GM12878 (cell line): Measurements from ENCODE around the gene ARMC10. TPM values are rescaled to one million over a fixed set of nuclear protein-coding genes. Genes with fewer than 3 reads are reported as not detected.

Source experiments
- ATF3 ChIP-seq: IDR thresholded peaks from 2 replicates; pipeline ENCODE4 v1.6.1; 2011; ENCODE audit warnings: low read depth, mild to moderate bottlenecking, low read length, moderate library complexity, borderline replicate concordance; ENCODE audit errors: extremely low read depth
- BACH1 ChIP-seq: fragments of 450-650 bp; IDR thresholded peaks from 2 replicates; pipeline ENCODE4 v1.6.1; 2017; ENCODE audit warnings: mild to moderate bottlenecking, borderline replicate concordance
- BHLHE40 ChIP-seq, 2 experiments: fragments of 450-650 bp in 1 of 2; IDR thresholded peaks; 2 replicates each; pipeline ENCODE4 v1.6.1; 2011 to 2017; ENCODE audit warnings: low read depth in 2 of 2, borderline replicate concordance in 1 of 2, improper control_type of control experiment in 1 of 2, low read length in 1 of 2, mild to moderate bottlenecking in 1 of 2
- CUX1 ChIP-seq: IDR thresholded peaks from 2 replicates; pipeline ENCODE4 v1.6.1; 2012; ENCODE audit warnings: improper control_type of control experiment, low read depth, low read length; ENCODE audit not compliant: insufficient replicate concordance
- E2F4 ChIP-seq: IDR thresholded peaks from 2 replicates; pipeline ENCODE4 v1.6.1; 2012; ENCODE audit warnings: low read depth, low read length, improper control_type of control experiment
- JUNB ChIP-seq: IDR thresholded peaks from 2 replicates; pipeline ENCODE4 v1.6.1; 2016; ENCODE audit warnings: antibody characterized with exemption, mild to moderate bottlenecking
- SMAD1 ChIP-seq: fragments of 450-650 bp; IDR thresholded peaks from 2 replicates; pipeline ENCODE4 v1.6.1; 2018; ENCODE audit warnings: mild to moderate bottlenecking, low read depth; ENCODE audit not compliant: partially characterized antibody
- ZNF384 ChIP-seq: IDR thresholded peaks from 2 replicates; pipeline ENCODE4 v1.6.1; 2012; ENCODE audit warnings: low read depth, mild to moderate bottlenecking, low read length, improper control_type of control experiment, borderline replicate concordance
- polyA plus RNA-seq, 11 experiments: library from polyadenylated mRNA; depleted of rRNA in 4 of 11; unstranded in 6 of 11; stranded (reverse) in 5 of 11; fragments of >200 nt; fragmentation: Nextera tagmentation in 4 of 11; fragmentation: Illumina TruSeq in 1 of 11; extraction: Ambion mirVana in 4 of 11; extraction: Trizol in 1 of 11; gene quantifications; 1 replicate in 1 of 11; 2 replicates in 10 of 11; pipeline versions ENCODE4 v1.2.1 to v1.2.3, GENCODE V29; 2011 to 2016; ENCODE audit warnings: inconsistent platforms in 2 of 11, missing spikeins in 2 of 11, low read depth in 1 of 11
- total RNA-seq, 4 experiments: library from RNA; depleted of rRNA in 3 of 4; stranded (reverse); fragments of >200 nt in 3 of 4; fragmentation: Illumina TruSeq in 1 of 4; extraction: Trizol in 1 of 4; gene quantifications; 2 replicates each; pipeline versions ENCODE4 v1.2.1 to v1.2.3, GENCODE V29; 2013 to 2021

The ARMC10 gene
- total and polyA plus RNA-seq, 10 of the 15 experiments (the other 5 are each of a cell fraction or from before 2014, with no cell fraction given) = 7.0 to 38.2 (median 24.1) TPM

- TF ChIP-seq SMAD1 = no peak
- TF ChIP-seq ZNF384 = no peak
- TF ChIP-seq ATF3 = no peak
- no peak for TF ChIP-seq CUX1
- no peak for TF ChIP-seq BHLHE40 (IDR thresholded peaks at IDR 0.05; ENCODE audit: borderline replicate concordance in 1 of 2, low read depth in 2 of 2, low read length in 1 of 2)
- TF ChIP-seq JUNB = no peak
- TF ChIP-seq E2F4 = no peak
- no peak for TF ChIP-seq BACH1
These were observed 4.9 kb downstream of the ARMC10 start (continued) for GRCh38 chr7:103079836-103080235.
